Measurements from ENCODE around the gene HSD11B2. TPM values are rescaled to one million over a fixed set of nuclear protein-coding genes. Genes with fewer than 3 reads are reported as not detected.

HSD11B2 gene
- total RNA-seq, 1 experiment from 2014 or later, result 9.7 TPM

DNA sequence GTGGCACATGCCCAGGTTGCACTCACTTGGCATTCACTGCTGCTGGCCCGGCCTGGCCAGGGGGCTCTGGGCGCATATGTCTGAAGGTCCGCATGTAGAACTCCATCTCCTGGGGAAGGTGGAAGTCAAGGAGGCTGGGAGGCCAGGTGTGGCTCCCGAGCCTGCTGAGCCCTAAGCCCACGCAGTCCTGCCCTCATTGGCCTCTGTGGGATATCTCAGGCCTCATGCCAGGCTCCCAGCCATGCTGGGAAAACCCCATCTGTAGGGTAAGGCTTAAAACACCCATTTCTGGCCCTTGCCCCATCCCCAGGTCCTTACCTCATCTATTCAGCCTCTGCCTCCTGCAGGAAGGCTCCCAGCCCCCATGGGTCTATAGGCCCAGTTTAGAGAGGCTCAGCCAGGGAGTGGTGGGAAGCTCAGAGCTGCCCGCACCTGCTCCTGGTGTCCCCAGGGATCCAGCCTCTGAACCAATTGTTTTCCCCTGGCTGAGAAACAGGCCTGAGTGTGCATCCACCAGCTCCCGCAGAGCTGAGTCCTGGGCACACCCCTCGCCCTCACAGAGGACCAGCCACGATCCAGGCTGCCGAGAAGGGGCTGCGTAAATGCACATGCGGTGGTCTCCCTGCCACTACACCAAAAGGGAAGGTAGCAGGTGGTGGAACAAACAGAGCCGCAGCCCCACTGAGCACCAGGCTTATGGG lies 35.3 kb upstream of the HSD11B2 start:
- H3K36me3 ChIP-seq (ENCODE audit: control insufficient read depth in 1 of 2, insufficient read depth in 2 of 2, low read length in 2 of 2), result no peaks in the 10 kb centered on the region
- H4K20me1 ChIP-seq (ENCODE audit: insufficient read depth), result no peaks in the 10 kb centered on the region
- H3K4me3 ChIP-seq (replicated peaks in 1 of 2; ENCODE audit: low read depth in 1 of 2, low read length in 2 of 2), result 0 out of 4 replicates have a peak overlapping the region, but pooled peaks of 1 of the 2 experiments have one; percentile 10
- peak overlapping the region; percentile 37; the same call in 1 of the 2 replicates for H3K27ac ChIP-seq (ENCODE audit: low read depth, low read length)
- no peak for ATAC-seq
- intact Hi-C loops (cut with micrococcal nuclease), result loop anchor here (5.0 kb wide), 1 partner anchor 133 kb away; no protein-coding TSS in a partner anchor
- no peaks in the 10 kb centered on the region for H3K79me2 ChIP-seq (ENCODE audit: insufficient read depth, low read length)
- no peaks in the 10 kb centered on the region for H3K9me2 ChIP-seq (ENCODE audit: insufficient read depth)
- 0 out of 2 replicates have a peak overlapping the region, but pooled peaks have one; percentile 26 for H3K9ac ChIP-seq (ENCODE audit: low read length)
- no TSS peak for BruUV-seq (replicated peaks)
- no peak for TF ChIP-seq ZNF274 (IDR thresholded peaks at IDR 0.05; ENCODE audit: low read depth, low read length)
- ChIA-PET CTCF (no interaction called here), POLR2A (interaction anchor here (0.7 kb wide), 1 partner anchor 234 kb away, joined by 3 read pairs; no protein-coding TSS in a partner anchor), RAD21 (ENCODE audit: low non-redundant PET in 1 of 2, low total read pairs in 2 of 2, uncharacterized antibody in 2 of 2, unreplicated experiment in 2 of 2) (no interaction called here)
- H3K4me2 ChIP-seq (ENCODE audit: low read length), result peak overlapping the region; percentile 64
- DNase-seq (ENCODE audit: low read depth, low spot score), result no peak
- H2AFZ ChIP-seq (ENCODE audit: low read depth, low read length, poor library complexity, severe bottlenecking), result no peak overlapping the region
- peaks cover 10 to 20% of the 10 kb centered on the region in 2 experiments for H3K4me1 ChIP-seq (ENCODE audit: control insufficient read depth in 1 of 2, insufficient read depth in 2 of 2, low read length in 2 of 2)
- no peaks in the 10 kb centered on the region for H3K27me3 ChIP-seq (ENCODE audit: insufficient read depth, low read length)
- no peaks in the 10 kb centered on the region for H3K9me3 ChIP-seq (ENCODE audit: control insufficient read depth in 1 of 2, insufficient read depth in 1 of 2, low read depth in 1 of 2, low read length in 2 of 2)

DNA sequence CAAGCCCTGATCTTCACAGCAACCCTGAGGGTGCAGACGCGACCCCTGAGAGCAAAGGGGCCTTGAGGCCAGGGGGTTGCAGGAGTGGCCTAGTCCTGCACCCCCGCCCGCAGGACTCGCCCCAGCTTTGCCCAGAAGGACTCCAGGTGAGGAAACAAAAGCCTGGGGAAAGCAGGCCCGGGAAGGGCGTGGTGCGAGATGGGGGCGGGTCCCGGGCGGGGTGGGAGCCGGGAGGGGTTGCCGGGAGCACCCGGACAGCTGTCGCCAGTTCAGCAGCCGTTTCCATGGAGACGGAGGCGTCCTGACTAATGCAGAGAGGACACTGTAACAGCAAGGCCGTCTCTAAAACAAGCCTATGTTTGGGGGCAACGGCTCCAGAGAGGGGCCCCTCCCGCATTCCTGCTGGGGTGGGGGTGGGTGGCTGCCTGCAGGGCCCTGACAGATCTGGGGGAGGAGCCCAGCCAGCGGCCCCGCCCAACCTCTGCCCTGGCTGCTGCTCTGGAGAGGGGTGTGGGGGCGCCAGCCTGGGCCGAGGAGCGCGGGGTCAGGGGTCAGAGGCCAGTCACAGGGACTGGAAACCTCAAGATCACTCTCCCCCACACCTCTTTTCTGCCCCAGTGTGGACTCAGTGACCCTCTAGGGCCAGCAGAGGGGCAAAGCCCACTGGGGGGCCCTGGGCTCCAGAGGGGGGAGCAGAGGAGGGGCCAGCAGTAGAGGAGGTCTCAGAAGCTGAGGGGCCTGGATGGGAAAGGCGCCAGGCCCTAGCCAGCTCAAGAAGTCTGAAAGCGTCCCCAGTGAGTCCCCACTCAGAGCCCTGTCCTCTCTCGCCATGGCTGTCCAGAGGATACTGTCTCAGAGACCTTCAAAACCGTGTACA lies 34.5 kb upstream of the HSD11B2 start:
- RAD21 ChIA-PET (ENCODE audit: low non-redundant PET in 1 of 2, low total read pairs in 2 of 2, uncharacterized antibody in 2 of 2, unreplicated experiment in 2 of 2), result no interaction called here
- no peaks in the 10 kb centered on the region for H4K20me1 ChIP-seq (ENCODE audit: insufficient read depth)
- peak overlapping the region; percentile 37; the same call in 1 of the 2 replicates for H3K27ac ChIP-seq (ENCODE audit: low read depth, low read length)
- no peaks in the 10 kb centered on the region for H3K9me2 ChIP-seq (ENCODE audit: insufficient read depth)
- no peak overlapping the region for H2AFZ ChIP-seq (ENCODE audit: low read depth, low read length, poor library complexity, severe bottlenecking)
- 0 out of 4 replicates have a peak overlapping the region, but pooled peaks of 1 of the 2 experiments have one; percentile 10 for H3K4me3 ChIP-seq (replicated peaks in 1 of 2; ENCODE audit: low read depth in 1 of 2, low read length in 2 of 2)
- intact Hi-C loops (cut with micrococcal nuclease), result loop anchor here (5.0 kb wide), 1 partner anchor 134 kb away; no protein-coding TSS in a partner anchor
- no peaks in the 10 kb centered on the region for H3K27me3 ChIP-seq (ENCODE audit: insufficient read depth, low read length)
- H3K4me1 ChIP-seq (ENCODE audit: control insufficient read depth in 1 of 2, insufficient read depth in 2 of 2, low read length in 2 of 2), result peaks cover 10 to 20% of the 10 kb centered on the region in 2 experiments
- ATAC-seq, result peak; percentile 75
- H3K9me3 ChIP-seq (ENCODE audit: control insufficient read depth in 1 of 2, insufficient read depth in 1 of 2, low read depth in 1 of 2, low read length in 2 of 2), result no peaks in the 10 kb centered on the region
- BruUV-seq (replicated peaks), result no TSS peak
- POLR2A ChIA-PET, result interaction anchor here (0.7 kb wide), 1 partner anchor 234 kb away, joined by 3 read pairs; no protein-coding TSS in a partner anchor
- no peaks in the 10 kb centered on the region for H3K36me3 ChIP-seq (ENCODE audit: control insufficient read depth in 1 of 2, insufficient read depth in 2 of 2, low read length in 2 of 2)
- CTCF ChIA-PET, result no interaction called here
- peak overlapping the region; percentile 64 for H3K4me2 ChIP-seq (ENCODE audit: low read length)
- H3K9ac ChIP-seq (ENCODE audit: low read length), result peak overlapping the region; percentile 49
- no peaks in the 10 kb centered on the region for H3K79me2 ChIP-seq (ENCODE audit: insufficient read depth, low read length)
- peak; percentile 71 for DNase-seq (ENCODE audit: low read depth, low spot score)
- TF ChIP-seq YY1 (IDR thresholded peaks at IDR 0.05; ENCODE audit: extremely low read depth, insufficient replicate concordance, low read depth, low read length) (no peak), SIN3A (IDR thresholded peaks at IDR 0.05; ENCODE audit: low read depth) (no peak), SRF (IDR thresholded peaks at IDR 0.05; ENCODE audit: low read depth) (no peak), ELF1 (IDR thresholded peaks at IDR 0.05; ENCODE audit: borderline replicate concordance, low read depth) (no peak), RAD21 (IDR thresholded peaks at IDR 0.05; ENCODE audit: low read depth) (no peak), TCF7L2 (IDR thresholded peaks at IDR 0.05; ENCODE audit: borderline replicate concordance, extremely low read depth, insufficient read depth, insufficient read length) (no peak), JUND (IDR thresholded peaks at IDR 0.05) (no peak), CEBPB (IDR thresholded peaks at IDR 0.05; ENCODE audit: low read depth) (no peak), FOSL1 (IDR thresholded peaks at IDR 0.05; ENCODE audit: low read depth) (no peak), EZH2phosphoT487 (IDR thresholded peaks at IDR 0.05; ENCODE audit: borderline replicate concordance) (no peak)
- TF ChIP-seq, protein P1, sequence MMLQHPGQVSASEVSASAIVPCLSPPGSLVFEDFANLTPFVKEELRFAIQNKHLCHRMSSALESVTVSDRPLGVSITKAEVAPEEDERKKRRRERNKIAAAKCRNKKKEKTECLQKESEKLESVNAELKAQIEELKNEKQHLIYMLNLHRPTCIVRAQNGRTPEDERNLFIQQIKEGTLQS (IDR thresholded peaks at IDR 0.05), result no peak
- TF ChIP-seq, protein P2, sequence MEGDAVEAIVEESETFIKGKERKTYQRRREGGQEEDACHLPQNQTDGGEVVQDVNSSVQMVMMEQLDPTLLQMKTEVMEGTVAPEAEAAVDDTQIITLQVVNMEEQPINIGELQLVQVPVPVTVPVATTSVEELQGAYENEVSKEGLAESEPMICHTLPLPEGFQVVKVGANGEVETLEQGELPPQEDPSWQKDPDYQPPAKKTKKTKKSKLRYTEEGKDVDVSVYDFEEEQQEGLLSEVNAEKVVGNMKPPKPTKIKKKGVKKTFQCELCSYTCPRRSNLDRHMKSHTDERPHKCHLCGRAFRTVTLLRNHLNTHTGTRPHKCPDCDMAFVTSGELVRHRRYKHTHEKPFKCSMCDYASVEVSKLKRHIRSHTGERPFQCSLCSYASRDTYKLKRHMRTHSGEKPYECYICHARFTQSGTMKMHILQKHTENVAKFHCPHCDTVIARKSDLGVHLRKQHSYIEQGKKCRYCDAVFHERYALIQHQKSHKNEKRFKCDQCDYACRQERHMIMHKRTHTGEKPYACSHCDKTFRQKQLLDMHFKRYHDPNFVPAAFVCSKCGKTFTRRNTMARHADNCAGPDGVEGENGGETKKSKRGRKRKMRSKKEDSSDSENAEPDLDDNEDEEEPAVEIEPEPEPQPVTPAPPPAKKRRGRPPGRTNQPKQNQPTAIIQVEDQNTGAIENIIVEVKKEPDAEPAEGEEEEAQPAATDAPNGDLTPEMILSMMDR (IDR thresholded peaks at IDR 0.05 in 2 of 3, conservative IDR thresholded peaks at IDR 0.05 in 1 of 3; ENCODE audit: borderline replicate concordance in 1 of 3, insufficient read depth in 1 of 3, low read depth in 2 of 3, low read length in 2 of 3), result no peak

Data from HCT116 (cell line).